HEK293T (cell line): Measurements from ENCODE around the gene KCNJ4.
"Not testable (repeated sequence)": the region's sequence is repeated elsewhere in the genome, so short reads cannot be mapped to it uniquely, and the experiment has no call there.

Experiments used
- CTCF ChIA-PET: fragments of 350-600 bp; formaldehyde crosslinking; extraction: SDS; loops from one replicate; lab custom pipeline; 2021; ENCODE audit warnings: antibody characterized with exemption, inconsistent platforms; lab: Yijun Ruan, JAX
- POLR2A ChIA-PET: fragments of 350-600 bp; formaldehyde crosslinking; extraction: SDS; loops from one replicate; lab custom pipeline; 2020; ENCODE audit warnings: antibody characterized with exemption, inconsistent platforms; lab: Yijun Ruan, JAX
- DNase-seq: peaks from one replicate; pipeline ENCODE4 v3.0.0; 2012; ENCODE audit warnings: mixed read lengths; ENCODE audit errors: extremely low spot score
- ARNT ChIP-seq: fragments of 450-650 bp; IDR thresholded peaks from 2 replicates; pipeline ENCODE4 v1.6.1; 2017; ENCODE audit warnings: mild to moderate bottlenecking
- BHLHE40 ChIP-seq: fragments of 450-650 bp; IDR thresholded peaks from 2 replicates; pipeline ENCODE4 v1.6.1; 2016; ENCODE audit warnings: mild to moderate bottlenecking, moderate library complexity, borderline replicate concordance
- CTBP1 ChIP-seq: fragments of 450-650 bp; IDR thresholded peaks from 2 replicates; pipeline ENCODE4 v1.6.1; 2016; ENCODE audit warnings: borderline replicate concordance
- ELF4 ChIP-seq: fragments of 450-650 bp; IDR thresholded peaks from 2 replicates; pipeline ENCODE4 v1.6.1; 2017; ENCODE audit warnings: antibody characterized with exemption
- FOXA1 ChIP-seq: fragments of 450-650 bp; IDR thresholded peaks from 2 replicates; pipeline ENCODE4 v1.6.1; 2016; ENCODE audit warnings: mild to moderate bottlenecking
- FOXK2 ChIP-seq: fragments of 450-650 bp; IDR thresholded peaks from 2 replicates; pipeline ENCODE4 v1.6.1; 2016; ENCODE audit warnings: mild to moderate bottlenecking
- FOXM1 ChIP-seq: fragments of 450-650 bp; IDR thresholded peaks from 2 replicates; pipeline ENCODE4 v1.6.1; 2017; ENCODE audit warnings: mild to moderate bottlenecking, borderline replicate concordance
- HDGF ChIP-seq: fragments of 450-650 bp; IDR thresholded peaks from 2 replicates; pipeline ENCODE4 v1.6.1; 2017; ENCODE audit warnings: antibody characterized with exemption, borderline replicate concordance
- L3MBTL2 ChIP-seq: fragments of 450-650 bp; conservative IDR thresholded peaks from 2 replicates; pipeline ENCODE4 v1.6.1; 2016; ENCODE audit warnings: mild to moderate bottlenecking
- LEF1 ChIP-seq: fragments of 450-650 bp; IDR thresholded peaks from 2 replicates; pipeline ENCODE4 v1.6.1; 2017; ENCODE audit warnings: mild to moderate bottlenecking, borderline replicate concordance
- NFRKB ChIP-seq: fragments of 450-650 bp; IDR thresholded peaks from 2 replicates; pipeline ENCODE4 v1.6.1; 2016; ENCODE audit warnings: mild to moderate bottlenecking, moderate library complexity
- PKNOX1 ChIP-seq: fragments of 450-650 bp; IDR thresholded peaks from 2 replicates; pipeline ENCODE4 v1.6.1; 2016
- SP1 ChIP-seq: fragments of 450-650 bp; IDR thresholded peaks from 2 replicates; pipeline ENCODE4 v1.6.1; 2017
- SUZ12 ChIP-seq: fragments of 450-650 bp; IDR thresholded peaks from 2 replicates; pipeline ENCODE4 v1.6.1; 2016; ENCODE audit warnings: mild to moderate bottlenecking
- TARDBP ChIP-seq: fragments of 450-650 bp; IDR thresholded peaks from 2 replicates; pipeline ENCODE4 v1.6.1; 2016
- ZNF384 ChIP-seq: fragments of 450-650 bp; IDR thresholded peaks from 2 replicates; pipeline ENCODE4 v1.6.1; 2016

The KCNJ4 gene

GRCh38 chr22:38481162-38481870 is 26.3 kb upstream of the KCNJ4 start:
- DNase-seq: no peak
- CTCF ChIA-PET: no interaction called here
- TF ChIP-seq L3MBTL2: no peak
- TF ChIP-seq PKNOX1: no peak
- POLR2A ChIA-PET: interaction anchor here (0.8 to 2.8 kb wide), 5 partner anchors 8 to 89 kb away, joined by 3 to 10 read pairs (median 3); partner anchors contain the start of gene KDELR3

- no peak for TF ChIP-seq ZNF384
- no peak for TF ChIP-seq SUZ12
- no peak for TF ChIP-seq FOXA1
- TF ChIP-seq ARNT: no peak
- TF ChIP-seq ELF4: no peak
- no peak for TF ChIP-seq TARDBP
- no peak for TF ChIP-seq SP1
- no peak for TF ChIP-seq LEF1
- TF ChIP-seq NFRKB: no peak
- TF ChIP-seq PKNOX1: no peak
- TF ChIP-seq FOXK2: no peak
- no peak for TF ChIP-seq CTBP1
- TF ChIP-seq BHLHE40: no peak
- TF ChIP-seq HDGF: no peak
- TF ChIP-seq L3MBTL2: no peak
- TF ChIP-seq FOXM1: no peak
- CTCF ChIA-PET: no interaction called here
- POLR2A ChIA-PET: interaction anchor here (1.0 to 2.8 kb wide), 2 partner anchors 16 to 23 kb away, joined by 3 to 10 read pairs; no protein-coding TSS in a partner anchor
- no peak for DNase-seq
These were observed 24.3 kb upstream of the KCNJ4 start for GRCh38 chr22:38479096-38479837.

- DNase-seq: no peak
- TF ChIP-seq FOXK2: no peak
- ChIA-PET CTCF (interaction anchor here (0.7 kb wide), 1 partner anchor 14 kb away, joined by 5 read pairs; no protein-coding TSS in a partner anchor), POLR2A (interaction anchor here (1.2 to 1.4 kb wide), 2 partner anchors 10 to 76 kb away, joined by 3 to 7 read pairs; partner anchors contain the start of gene KDELR3)
These were observed 22.6 kb upstream of the KCNJ4 start for GRCh38 chr22:38477585-38477984.

- ChIA-PET CTCF (no interaction called here), POLR2A (no interaction called here)
- TF ChIP-seq L3MBTL2 (no peak), SP1 (no peak), ELF4 (no peak), FOXA1 (no peak), FOXK2 (no peak), FOXM1 (no peak), PKNOX1 (no peak)
- no peak for DNase-seq
These were observed 19.1 kb upstream of the KCNJ4 start for GRCh38 chr22:38474003-38474607.

GRCh38 chr22:38471237-38471636 is 16.2 kb upstream of the KCNJ4 start:
- TF ChIP-seq TARDBP: no peak
- TF ChIP-seq CTBP1: no peak
- no peak for TF ChIP-seq HDGF
- TF ChIP-seq ARNT: no peak
- no peak for TF ChIP-seq NFRKB
- TF ChIP-seq FOXK2: no peak
- TF ChIP-seq SUZ12: no peak
- ChIA-PET POLR2A (no interaction called here), CTCF (no interaction called here)
- DNase-seq: no peak

GRCh38 chr22:38470179-38470578 is 15.2 kb upstream of the KCNJ4 start:
- CTCF ChIA-PET, DNase-seq, POLR2A ChIA-PET: not testable (repeated sequence)

GRCh38 chr22:38469306-38469781 is 14.3 kb upstream of the KCNJ4 start:
- DNase-seq: no peak
- TF ChIP-seq CTBP1 (no peak), NFRKB (no peak), L3MBTL2 (no peak), FOXA1 (no peak), HDGF (no peak), FOXM1 (no peak), ZNF384 (no peak)
- CTCF ChIA-PET: interaction anchor here (0.7 kb wide), 1 partner anchor 34 kb away, joined by 3 read pairs; no protein-coding TSS in a partner anchor
- POLR2A ChIA-PET: interaction anchor here (0.7 kb wide), 1 partner anchor 9 kb away, joined by 3 read pairs; no protein-coding TSS in a partner anchor
